GM19023 (cell line): ENCODE measurements around the gene LUC7L3.

Source experiments
- ATAC-seq: cut with Tn5 transposase; IDR thresholded peaks from one replicate; pipeline ENCODE4 v1.9.1; 2021; ENCODE audit warnings: mild to moderate bottlenecking, moderate library complexity; ENCODE audit not compliant: unreplicated experiment

The LUC7L3 gene

DNA sequence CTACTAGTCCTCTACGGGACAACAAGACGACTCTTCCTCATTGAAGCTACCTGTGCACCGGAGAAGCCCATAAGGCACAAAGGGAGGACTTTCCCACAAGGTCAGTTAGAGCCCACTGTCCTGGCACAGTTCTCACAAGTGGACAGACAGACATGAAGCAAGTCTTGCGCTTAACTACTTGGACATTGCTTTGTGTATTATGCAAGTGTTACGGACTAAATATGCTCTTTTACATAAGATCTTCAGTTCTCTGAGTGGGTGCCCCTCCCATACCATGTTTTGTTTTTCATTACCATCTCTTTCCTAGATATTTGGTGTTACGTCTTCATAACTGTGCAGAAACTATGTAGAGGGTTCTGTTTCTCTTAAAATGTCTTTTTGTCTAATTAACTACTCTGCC, 29.8 kb downstream of the LUC7L3 start:
- ATAC-seq, result no peak

DNA sequence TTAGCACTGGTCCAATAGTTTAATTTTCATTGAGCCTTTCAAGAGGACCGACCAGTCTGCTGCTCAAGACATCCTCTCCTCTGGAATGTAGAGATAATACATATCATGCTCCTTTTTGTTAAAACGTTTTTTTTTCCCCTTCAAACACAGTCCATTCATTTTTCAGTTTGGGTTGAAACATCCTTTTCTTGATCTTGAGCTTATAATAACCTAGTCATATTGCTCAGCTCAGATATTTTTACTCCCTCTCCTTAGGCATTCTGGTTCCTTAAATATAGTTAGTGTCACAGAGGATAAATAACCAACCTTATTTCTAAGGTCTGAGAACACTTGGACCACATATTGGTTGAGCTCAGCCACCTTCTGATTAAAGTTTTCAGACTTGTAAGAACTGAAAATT, 35.1 kb downstream of the LUC7L3 start:
- ATAC-seq, result no peak

DNA sequence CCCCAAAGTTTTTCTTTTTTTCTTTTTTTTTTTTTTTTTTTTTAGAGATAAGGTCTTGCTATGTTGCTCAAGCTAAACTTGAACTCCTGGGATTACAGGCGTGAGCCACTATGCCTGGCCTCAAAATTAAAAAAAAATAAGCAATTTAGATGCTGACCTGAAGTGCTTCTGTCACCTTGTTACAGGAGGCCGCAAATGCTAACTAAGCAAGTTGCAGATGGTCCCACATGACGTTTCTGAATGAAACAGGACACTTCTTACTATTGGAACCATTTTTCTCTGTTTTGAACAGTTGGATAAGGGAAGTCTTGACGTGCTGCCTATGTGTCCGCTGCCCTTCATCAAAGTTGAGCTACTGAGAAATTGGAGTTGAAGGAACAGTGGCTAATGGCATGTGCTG, 39.1 kb downstream of the LUC7L3 start:
- no peak for ATAC-seq

DNA sequence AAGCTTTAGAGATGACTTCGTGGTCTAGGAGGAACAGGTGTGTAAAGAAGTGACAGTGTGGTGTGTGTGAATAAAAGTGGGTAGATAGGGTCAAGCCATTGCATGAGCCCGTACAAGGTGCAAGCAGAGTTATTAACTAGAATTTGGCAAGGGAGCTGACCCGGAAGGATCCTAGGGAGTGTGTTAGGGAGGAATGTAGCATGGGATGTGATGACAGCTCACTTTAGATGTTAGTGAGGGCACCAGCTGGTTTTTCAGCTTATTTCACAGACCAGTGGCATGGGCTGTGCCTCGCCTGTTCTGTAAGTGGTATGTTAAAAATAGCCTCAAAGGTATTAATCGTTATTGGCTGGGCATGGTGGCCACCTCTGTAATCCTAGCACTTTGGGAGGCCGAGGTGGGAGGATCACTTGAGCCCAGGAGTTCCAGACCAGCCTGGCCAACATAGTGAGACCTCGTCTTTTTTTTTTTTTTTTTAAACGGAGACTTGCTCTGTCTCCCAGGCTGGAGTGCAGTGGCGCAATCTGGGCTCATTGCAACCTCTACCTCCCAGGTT, 39.7 kb downstream of the LUC7L3 start:
- ATAC-seq, result no peak

DNA sequence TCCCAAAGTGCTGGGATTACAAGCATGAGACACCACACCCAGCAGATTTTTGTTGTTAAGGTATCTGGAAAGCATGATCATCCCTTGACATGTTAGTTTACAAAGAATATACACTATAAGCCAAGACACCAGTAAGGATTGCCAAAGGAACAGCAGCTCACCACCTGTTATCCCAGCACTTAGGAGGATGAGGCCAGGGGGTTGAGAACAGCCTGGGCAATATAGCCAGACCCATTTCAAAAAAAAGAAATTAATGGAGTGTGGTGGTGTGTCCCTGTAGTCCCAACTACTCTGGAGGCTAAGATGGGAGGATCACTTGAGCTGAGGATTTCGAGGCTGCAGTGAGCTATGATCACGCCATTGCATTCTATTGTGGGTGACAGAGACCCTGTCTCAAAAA, 42.8 kb downstream of the LUC7L3 start:
- no peak for ATAC-seq

DNA sequence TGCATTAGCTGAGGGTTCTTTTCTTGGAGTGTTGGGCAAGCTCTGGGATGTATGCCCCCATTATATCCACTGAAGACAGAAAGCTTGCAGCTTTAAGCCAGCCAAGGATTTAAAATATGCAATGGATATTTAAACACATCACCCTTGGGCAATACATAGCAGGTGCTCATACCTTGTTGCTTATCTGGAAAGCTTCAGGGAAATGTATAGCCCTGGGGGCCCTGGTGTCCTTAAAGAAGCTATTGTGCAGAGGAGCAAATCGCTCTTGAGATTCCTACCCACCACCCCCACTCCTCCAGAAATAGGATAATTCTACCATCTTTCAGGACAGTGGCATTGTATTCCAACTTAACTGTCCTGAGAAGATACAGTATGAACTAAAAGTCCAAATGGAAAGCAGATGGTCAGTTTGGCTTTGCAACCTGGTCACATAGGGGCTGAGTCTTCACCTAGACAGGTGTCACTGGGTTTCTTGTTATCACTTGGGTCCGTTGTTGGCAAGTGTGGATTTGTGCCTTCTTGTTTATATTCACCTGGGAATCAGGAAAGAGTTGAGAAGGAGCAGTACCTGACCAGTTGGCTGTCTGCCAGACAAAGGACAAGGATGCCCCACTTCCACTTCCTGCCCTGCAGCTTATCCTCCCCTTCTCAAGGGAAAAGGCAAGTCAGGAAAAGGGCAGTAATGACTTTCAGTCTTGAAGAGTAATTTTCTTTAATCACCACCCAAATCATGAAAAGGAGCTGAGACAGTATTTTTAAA, 44.5 kb downstream of the LUC7L3 start:
- ATAC-seq, result no peak

DNA sequence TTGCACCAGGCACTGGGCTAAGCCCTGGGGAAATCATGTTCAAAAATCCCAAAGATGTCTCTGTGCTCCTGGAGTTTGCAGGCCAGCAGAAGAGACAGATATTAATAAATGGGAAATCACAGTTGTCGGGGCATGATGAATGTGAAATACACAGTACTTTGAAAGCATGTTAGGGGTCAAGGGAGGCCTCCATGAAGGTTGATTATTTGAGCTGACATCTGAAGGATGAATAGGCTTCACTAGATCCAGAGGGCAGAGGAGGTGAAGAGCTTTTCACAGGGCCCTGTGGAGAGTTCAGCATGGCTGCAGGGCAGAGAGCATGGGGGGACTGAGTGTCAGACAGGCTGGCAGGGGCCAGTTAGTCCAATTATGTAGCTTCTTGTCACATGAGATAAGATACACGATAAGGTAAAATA, 45.3 kb downstream of the LUC7L3 start:
- ATAC-seq, result no peak

DNA sequence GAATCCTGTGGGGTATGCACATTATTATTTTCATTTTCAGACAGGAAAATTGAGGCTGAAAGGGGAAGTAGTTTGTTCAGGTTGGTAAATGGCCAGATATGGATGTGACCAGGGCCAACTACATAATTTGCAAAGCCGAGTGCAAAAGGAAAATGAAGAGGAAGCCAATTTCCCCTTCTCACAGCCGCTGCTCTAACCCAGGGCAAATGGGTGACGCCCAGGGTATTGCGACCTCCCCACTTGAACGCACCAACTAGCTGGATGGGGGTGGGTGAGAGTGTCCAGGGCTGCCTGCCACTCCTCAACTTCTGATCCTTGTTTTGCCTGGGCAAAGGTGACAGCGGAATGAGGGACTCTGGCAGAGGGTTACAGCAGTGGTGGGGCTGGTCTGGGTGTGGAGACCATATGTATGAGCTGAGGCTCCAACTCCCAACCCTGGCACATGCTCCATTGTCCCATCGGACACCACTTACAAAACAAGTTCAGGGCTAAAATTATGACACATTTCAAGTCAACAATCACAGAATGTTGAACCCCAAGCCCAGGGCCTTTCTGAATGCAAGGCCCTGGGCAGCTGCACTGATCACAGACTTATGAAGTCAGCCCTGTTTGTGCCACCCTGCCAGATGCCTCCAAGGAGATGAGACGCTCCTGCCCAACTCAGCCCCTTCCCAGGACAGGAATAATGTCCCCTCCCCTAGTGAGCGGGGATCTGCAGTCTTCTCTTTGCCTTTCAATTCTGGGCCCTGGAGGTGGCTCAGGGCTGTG, 46.2 kb downstream of the LUC7L3 start:
- ATAC-seq, result no peak

DNA sequence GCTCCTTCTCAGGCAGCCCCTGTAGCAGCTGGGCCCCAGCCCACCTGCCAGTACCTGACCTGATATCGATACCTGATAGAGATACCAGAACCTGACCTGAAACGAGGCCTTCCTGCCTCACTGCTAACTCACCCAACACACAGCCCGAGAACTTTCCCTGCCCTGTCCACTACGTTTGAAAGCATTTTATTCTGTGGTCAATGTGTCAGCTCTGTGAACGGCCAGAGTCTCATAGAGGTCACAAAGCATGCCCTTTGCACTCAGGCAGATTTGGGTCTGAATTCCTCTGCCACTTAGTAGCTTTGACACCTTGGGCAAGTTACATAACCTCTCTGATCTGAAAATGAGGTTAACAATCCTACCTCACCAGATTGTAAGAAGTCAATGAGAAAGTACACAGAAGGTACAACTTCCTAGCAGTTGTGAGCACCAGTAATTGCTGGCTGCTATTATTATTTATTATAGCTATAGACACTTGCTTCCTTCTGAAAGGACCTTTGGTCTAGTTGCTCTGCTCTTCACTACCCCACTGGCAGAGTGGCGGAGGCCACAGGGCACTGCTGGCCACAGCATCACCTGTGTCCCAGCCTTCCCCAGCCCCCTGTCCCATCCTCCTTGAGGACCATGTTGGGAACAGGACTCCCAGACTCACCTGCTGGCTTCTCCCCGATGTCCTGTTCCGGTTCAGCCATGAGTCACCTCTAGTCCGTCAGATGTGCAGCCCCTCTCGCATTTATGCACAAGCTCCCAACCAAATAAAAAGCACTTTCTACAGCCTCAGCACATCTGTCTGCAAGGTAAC, 47.0 kb downstream of the LUC7L3 start:
- no peak for ATAC-seq

DNA sequence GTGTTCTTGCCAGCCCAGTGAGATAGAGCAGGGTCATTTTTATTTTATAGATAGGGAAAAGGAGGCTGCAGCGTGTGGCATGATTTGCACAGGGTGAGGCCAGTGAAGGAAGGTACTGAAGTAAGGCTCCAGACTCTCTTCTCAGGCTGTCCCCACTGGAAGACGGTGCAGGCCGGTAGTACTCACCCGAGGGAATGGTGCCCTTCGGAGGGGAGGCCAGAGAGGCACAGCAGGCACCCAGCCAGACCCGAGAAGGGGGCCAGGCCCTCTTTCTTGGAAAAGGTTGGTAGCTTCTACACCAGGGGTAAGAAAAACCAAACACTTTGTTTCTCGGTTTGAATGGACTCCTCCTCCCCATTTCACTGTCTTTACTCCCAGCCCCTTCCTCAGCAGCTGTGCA, 47.6 kb downstream of the LUC7L3 start:
- ATAC-seq, result no peak

DNA sequence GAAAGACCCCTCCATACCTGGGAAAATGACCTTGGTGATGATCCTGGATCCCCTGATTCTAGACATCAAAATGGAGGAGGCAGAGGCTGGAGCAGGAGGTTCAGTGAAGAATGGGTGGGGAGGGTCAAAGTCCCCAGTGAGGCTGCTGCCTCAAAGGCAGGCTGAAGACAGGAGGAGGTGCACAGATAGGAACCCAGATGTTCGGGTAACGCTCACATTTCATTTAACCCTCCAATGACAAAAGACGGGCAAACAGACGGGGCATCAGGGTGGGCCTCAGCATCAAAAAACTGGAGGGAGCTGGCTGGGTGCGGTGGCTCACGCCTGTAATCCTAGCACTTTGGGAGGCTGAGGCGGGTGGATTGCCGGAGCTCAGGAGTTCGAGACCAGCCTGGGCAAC, 48.0 kb downstream of the LUC7L3 start, which contains the start of gene ANKRD40CL:
Gene ANKRD40CL (minus strand): TSS at position 73 of the 400 bp plus-strand sequence. CDS start 605 bp downstream, outside the sequence.
- ATAC-seq, result no peak

DNA sequence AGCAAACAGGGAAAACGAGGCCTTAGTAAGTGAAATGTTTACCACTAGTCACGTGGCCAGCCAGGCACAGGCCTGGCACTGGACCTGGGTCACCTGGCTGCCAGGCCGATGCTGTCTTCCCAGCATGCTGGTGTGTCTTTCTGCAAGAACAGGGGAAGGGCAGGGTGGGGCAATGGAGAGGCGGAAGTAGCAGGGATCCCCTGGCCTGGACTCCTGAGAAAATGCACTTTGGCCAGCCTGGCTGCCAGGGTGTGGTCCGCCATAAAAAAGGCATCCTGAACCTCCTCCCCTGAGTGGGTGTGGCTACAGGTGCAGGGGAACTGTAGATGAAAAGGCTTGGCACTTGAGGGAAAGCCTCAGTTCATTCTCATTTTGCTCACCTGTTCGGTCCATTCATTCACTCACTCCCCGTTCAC, 49.0 kb downstream of the LUC7L3 start:
- ATAC-seq, result no peak

DNA sequence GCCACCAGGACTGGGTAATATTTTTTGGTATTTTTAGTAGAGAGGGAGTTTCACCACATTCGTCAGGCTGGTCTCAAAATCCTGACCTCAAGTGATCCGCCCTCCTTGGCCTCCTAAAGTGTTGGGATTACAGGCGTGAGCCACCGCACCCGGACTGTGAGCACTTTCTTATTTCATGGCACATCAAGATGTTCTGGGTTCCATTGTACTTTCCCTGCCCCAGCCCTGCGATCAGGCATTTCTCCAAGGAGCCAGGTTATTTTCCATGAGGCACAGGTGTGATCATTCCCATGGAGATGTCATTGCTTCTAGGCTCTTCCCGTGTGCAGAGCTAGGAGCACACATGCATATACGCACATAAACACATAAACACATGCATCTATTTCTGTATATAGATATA, 50.5 kb downstream of the LUC7L3 start:
- ATAC-seq, result no peak

DNA sequence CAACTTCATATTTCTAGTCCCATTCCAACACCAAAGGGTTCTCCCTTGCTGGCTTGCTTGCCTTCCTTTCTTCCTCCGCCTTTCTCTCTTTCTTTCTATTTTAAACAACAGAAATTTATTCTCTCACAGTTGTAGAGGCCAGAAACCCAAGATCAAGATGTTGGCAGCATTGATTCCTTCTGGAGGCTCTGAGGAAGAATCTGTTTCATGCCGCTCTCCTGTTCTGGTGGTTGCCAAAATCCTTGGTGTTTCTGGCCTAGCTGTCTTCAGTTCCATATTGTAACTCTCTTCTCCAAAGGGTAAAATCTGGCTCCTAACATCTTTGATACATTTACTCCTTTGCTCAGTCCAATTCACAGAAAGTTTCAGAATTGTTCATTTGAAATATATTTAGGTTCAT, 50.9 kb downstream of the LUC7L3 start:
- ATAC-seq, result no peak

DNA sequence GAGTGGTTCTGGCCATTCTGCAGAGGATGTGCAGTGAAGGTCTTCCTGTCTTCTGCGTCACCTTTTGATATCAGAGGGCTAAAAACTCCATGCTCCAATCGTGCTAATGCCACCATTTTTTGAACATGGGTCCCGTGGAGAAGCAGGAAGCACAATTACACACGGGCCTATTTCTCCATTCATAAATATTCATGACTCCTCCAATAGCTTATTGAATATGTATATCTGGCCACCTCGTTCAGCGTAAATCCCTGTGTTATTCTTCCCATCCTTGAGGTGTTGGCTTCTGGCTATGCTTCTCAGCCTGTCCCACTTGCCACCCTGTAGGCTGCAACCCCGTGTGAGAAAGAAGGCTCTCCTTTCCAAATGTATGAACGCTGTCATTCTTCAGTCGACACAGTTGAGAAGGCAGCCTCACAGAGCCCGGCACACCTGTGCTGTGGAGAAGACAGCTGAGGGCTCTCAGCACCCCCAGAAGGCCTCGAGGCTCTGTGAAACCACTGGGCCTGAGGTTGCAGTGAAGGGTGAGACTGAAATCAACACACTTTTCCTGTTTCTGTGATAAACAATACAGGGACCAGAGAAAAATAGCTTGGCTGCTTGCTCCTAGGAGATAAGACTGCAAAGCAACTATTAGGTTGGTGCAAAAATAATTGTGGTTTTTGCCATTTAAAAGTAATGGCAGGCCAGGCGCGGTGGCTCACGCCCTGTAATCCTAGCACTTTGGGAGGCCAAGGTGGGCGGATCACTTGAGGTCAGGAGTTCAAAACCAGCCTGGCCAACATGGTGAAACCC, 52.8 kb downstream of the LUC7L3 start:
- ATAC-seq, result no peak

DNA sequence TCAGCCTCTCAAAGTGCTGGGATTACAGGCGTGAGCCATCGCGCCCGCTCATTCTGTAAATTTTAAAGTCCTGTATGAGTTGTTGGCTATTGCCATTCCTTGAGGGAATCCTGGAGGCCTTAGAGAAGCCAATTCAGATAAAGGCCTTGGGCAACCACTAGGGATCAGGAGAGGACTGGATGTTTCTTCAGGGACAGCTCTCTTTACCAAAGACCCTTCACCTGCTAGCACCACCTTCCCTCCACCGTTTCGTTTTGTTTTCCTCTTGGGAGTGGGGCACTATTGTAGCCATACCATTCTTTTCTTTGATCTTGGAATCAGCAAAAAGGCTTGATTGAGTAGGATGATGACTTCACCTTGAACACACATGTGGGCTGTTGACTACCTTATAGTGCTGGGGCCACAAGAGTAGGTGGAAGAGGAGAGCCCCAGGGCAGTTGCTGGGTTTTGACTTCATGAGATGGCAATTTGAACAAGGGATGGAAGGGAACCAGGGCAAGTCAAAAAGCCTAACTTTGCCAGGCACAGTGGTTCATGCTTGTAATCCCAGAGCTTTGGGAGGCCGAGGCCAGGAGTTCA, 54.9 kb downstream of the LUC7L3 start:
- ATAC-seq, result no peak

DNA sequence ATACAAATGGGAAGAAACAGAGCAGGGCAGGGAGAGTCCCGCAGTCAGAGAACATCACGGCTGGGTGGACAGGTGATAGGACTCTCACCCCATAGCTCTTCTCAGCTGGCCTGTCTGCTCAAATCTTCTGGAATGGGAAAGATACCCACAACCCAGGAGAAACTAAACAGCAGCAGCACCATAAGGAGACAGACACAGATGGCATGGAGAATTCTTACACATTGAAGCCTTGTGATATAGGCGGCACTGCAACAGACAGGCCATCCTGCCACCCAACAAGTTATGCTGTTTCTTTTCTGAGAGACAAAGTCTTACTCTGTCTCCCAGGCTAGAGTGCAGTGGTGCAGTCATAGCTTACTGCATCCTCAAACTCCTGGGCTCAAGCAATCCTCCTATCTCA, 56.5 kb downstream of the LUC7L3 start:
- ATAC-seq, result no peak

DNA sequence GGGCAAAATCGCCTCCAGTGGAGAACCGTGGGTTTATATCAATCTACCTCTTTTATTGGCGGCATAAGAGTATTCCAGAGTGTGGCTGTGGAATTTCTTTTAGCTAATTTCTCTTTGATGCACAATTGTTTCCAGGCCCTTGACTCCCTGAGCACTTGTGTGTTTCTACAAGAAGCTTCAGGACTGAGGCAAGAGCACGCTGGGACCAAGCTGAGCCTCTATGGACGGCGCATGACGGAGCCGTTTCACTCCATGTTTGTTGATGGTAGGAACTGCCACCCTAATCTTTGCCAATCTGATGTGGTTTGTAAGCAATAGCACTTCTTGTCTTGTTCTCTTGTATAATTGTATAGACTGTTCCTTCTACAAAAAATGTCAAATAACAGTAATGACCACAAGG, 59.1 kb downstream of the LUC7L3 start:
- ATAC-seq, result no peak

DNA sequence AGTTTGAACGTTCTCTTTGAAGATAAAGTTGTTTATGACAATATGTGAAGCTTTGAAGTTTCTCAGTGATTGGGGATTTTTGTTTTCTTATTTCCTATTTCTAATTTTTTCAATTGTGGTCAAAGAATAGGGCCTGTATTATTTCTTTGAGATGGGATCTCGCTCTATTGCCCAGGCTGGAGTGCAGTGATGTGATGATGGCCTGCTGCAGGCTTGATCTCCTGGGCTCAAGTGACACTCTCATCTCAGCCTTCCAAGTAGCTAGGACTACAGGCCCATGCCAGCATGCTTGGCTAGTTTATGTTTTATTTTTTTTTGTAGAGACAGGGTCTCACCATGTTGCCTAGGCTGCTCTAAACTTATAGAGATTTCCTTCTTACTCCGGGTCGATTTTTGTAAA, 59.6 kb downstream of the LUC7L3 start:
- ATAC-seq, result no peak

DNA sequence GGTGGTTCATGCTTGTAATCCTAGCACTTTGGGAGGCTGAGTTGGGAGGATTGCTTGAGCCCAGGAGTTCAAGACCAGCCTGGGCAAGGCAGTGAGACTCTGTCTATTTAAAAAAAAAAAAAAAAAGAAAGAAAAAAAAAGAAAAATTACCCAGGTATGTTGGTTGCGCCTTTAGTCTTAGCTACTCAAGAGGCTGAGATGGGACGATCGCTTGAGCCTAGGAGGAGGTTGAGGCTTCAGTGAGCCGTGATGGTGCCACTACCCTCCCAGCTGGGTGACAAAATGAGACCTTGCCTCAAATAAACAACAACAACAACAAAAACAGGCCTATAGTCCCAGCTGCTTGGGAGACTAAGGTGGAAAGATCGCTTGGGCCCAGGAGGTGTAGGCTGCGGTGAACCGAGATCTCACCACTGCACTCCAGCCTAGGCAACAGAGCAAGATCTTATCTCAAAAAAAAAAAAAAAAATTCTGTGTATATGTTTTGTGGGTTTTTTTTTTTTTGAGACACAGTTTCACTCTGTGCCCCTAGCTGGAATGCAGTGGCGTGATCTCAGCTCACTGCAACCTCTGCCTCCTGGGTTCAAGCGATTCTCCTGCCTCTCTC, 60.4 kb downstream of the LUC7L3 start:
- no peak for ATAC-seq
